OCI-LY1 (cell line): ENCODE measurements around the gene TXNDC17.

Experiments
- EZH2 ChIP-seq: fragments of 200-600 bp; sonication (generic), shearing (Covaris generic); IDR thresholded peaks from 2 replicates; pipeline ENCODE4 v1.8.0; 2017; ENCODE audit warnings: borderline replicate concordance, mixed run types, mild to moderate bottlenecking, antibody characterized with exemption, low read length, moderate library complexity, mixed read lengths
- TF ChIP-seq, protein P1 (sequence below): fragments of 200-600 bp; sonication (generic), shearing (Covaris generic); IDR thresholded peaks from 2 replicates; pipeline ENCODE4 v1.5.1; 2017; ENCODE audit warnings: mild to moderate bottlenecking, antibody characterized with exemption, low read length, moderate library complexity, mixed read lengths

DNA sequence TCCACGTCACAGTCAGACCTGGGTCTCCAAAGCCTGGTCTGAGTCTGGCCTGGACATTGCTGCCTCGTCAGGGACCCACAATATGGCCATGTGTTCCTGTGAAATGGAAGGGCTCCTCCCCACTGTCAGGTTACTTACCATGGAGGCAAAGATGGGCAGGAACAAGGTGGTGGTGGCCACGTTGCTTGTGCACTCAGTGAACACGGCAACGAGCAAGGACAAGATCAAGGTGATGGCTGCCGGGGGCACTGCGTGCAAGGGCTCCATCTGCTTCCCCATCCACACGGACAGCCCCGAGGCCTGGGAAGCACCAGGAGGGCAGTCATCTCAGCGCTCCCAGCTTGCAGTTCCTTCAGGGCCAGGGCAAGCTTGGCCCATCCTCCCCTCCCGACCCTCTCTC is 49.8 kb downstream of the TXNDC17 start:
- no peak for TF ChIP-seq EZH2
- TF ChIP-seq, protein P1, sequence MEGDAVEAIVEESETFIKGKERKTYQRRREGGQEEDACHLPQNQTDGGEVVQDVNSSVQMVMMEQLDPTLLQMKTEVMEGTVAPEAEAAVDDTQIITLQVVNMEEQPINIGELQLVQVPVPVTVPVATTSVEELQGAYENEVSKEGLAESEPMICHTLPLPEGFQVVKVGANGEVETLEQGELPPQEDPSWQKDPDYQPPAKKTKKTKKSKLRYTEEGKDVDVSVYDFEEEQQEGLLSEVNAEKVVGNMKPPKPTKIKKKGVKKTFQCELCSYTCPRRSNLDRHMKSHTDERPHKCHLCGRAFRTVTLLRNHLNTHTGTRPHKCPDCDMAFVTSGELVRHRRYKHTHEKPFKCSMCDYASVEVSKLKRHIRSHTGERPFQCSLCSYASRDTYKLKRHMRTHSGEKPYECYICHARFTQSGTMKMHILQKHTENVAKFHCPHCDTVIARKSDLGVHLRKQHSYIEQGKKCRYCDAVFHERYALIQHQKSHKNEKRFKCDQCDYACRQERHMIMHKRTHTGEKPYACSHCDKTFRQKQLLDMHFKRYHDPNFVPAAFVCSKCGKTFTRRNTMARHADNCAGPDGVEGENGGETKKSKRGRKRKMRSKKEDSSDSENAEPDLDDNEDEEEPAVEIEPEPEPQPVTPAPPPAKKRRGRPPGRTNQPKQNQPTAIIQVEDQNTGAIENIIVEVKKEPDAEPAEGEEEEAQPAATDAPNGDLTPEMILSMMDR, result no peak
